Progenitor cell of endocrine pancreas (in vitro differentiated cells): ENCODE measurements around the gene CYP27A1. TPM values are rescaled to one million over a fixed set of nuclear protein-coding genes. Genes with fewer than 3 reads are reported as not detected.

Source experiments
- DNase-seq: peaks from one replicate; pipeline ENCODE4 v3.0.0; 2021; ENCODE audit warnings: low spot score; ENCODE audit not compliant: unreplicated experiment
- H3K27ac Mint-ChIP-seq: 2 replicates; pipeline ENCODE4 v1.8.0; 2021; ENCODE audit warnings: mild to moderate bottlenecking, moderate library complexity, mixed read lengths
- H3K27me3 Mint-ChIP-seq: 2 replicates; pipeline ENCODE4 v1.8.0; 2021; ENCODE audit warnings: mixed read lengths
- H3K36me3 Mint-ChIP-seq: 2 replicates; pipeline ENCODE4 v1.8.0; 2022; ENCODE audit warnings: mixed read lengths; ENCODE audit not compliant: insufficient read depth
- H3K4me1 Mint-ChIP-seq: 2 replicates; pipeline ENCODE4 v1.8.0; 2021; ENCODE audit warnings: low read depth, mixed read lengths
- H3K4me3 Mint-ChIP-seq: 2 replicates; pipeline ENCODE4 v1.8.0; 2021; ENCODE audit warnings: low read depth, mild to moderate bottlenecking, moderate library complexity, mixed read lengths
- H3K9me3 Mint-ChIP-seq: 2 replicates; pipeline ENCODE4 v1.8.0; 2021; ENCODE audit warnings: low read depth, mixed read lengths
- CTCF ChIP-seq: fragments of 200-600 bp; sonication (generic); IDR thresholded peaks from one replicate; pipeline ENCODE4 v1.5.0; 2021; ENCODE audit warnings: antibody characterized with exemption, mild to moderate bottlenecking; ENCODE audit not compliant: unreplicated experiment
- total RNA-seq: library from RNA; stranded (reverse); gene quantifications from 2 replicates; pipeline ENCODE4 v1.2.1, GENCODE V29; 2021

CYP27A1 gene
- total RNA-seq, 1 donor from 2014 or later, result 16.4 TPM

GRCh38 chr2:218858671-218859555 is 77.0 kb downstream of the CYP27A1 start:
- TF ChIP-seq CTCF, result no peak
- Mint-ChIP-seq H3K36me3 (no peaks in the 10 kb centered on the region), H3K27me3 (peaks cover 90% of the 10 kb centered on the region), H3K4me3 (peak overlapping the region; percentile 57), H3K27ac (no peak overlapping the region), H3K9me3 (no peaks in the 10 kb centered on the region), H3K4me1 (peaks cover 11% of the 10 kb centered on the region)
- DNase-seq, result no peak

- Mint-ChIP-seq H3K27me3 (peaks cover 90% of the 10 kb centered on the region), H3K9me3 (no peaks in the 10 kb centered on the region), H3K4me3 (peak within 1 kb of the TSS; percentile 67), H3K36me3 (no peaks in the 10 kb centered on the region), H3K27ac (no peak within 1 kb of the TSS), H3K4me1 (peaks cover 11% of the 10 kb centered on the region)
- no peak for DNase-seq
- no peak for TF ChIP-seq CTCF
Measured at GRCh38 chr2:218859556-218859987, 77.6 kb downstream of the CYP27A1 start, which contains the start of gene WNT6. WNT6 (plus strand) TSS chr2:218859805; CDS start chr2:218860038, 233 bp downstream.

- no peak for TF ChIP-seq CTCF
- H3K36me3 Mint-ChIP-seq, result no peaks in the 10 kb centered on the region
- peak overlapping the region; percentile 67 for H3K4me3 Mint-ChIP-seq
- peaks cover 11% of the 10 kb centered on the region for H3K4me1 Mint-ChIP-seq
- no peaks in the 10 kb centered on the region for H3K9me3 Mint-ChIP-seq
- DNase-seq, result no peak
- H3K27ac Mint-ChIP-seq, result no peak overlapping the region
- peaks cover 88% of the 10 kb centered on the region for H3K27me3 Mint-ChIP-seq
Measured at GRCh38 chr2:218859988-218860831, 78.3 kb downstream of the CYP27A1 start.

GRCh38 chr2:218860950-218861381 is 79.0 kb downstream of the CYP27A1 start:
- DNase-seq, result no peak
- peak overlapping the region; percentile 29 for H3K4me3 Mint-ChIP-seq
- H3K27ac Mint-ChIP-seq, result no peak overlapping the region
- H3K36me3 Mint-ChIP-seq, result no peaks in the 10 kb centered on the region
- H3K9me3 Mint-ChIP-seq, result no peaks in the 10 kb centered on the region
- H3K4me1 Mint-ChIP-seq, result peaks cover 11% of the 10 kb centered on the region
- TF ChIP-seq CTCF, result no peak
- peaks cover 84% of the 10 kb centered on the region for H3K27me3 Mint-ChIP-seq
